ENCODE results near the gene MDK.
A peak's percentile ranks its signal among the peaks of the same experiment; 100 is the strongest.

MDK gene

GRCh38 chr11:46381048-46381818 is at the start of gene MDK:
TSS of gene MDK (plus strand) at chr11:46381669. CDS start at chr11:46382058, 389 bp downstream.
- DNase-seq = no peak

- no peak for DNase-seq
Measured at GRCh38 chr11:46332093-46332567, 49.3 kb upstream of the MDK start.

- no peak for DNase-seq
Measured at GRCh38 chr11:46332568-46333393, 48.7 kb upstream of the MDK start.

GRCh38 chr11:46333394-46333947 is 48.0 kb upstream of the MDK start:
- no peak for DNase-seq

GRCh38 chr11:46334211-46334610 is 47.3 kb upstream of the MDK start:
- DNase-seq = no peak

GRCh38 chr11:46335271-46335670 is 46.2 kb upstream of the MDK start:
- no peak for DNase-seq

GRCh38 chr11:46335890-46336562 is 45.4 kb upstream of the MDK start:
- no peak for DNase-seq

- DNase-seq = no peak
Measured at GRCh38 chr11:46336563-46337180, 44.8 kb upstream of the MDK start.

- no peak for DNase-seq
Measured at GRCh38 chr11:46337626-46338345, 43.7 kb upstream of the MDK start.

- DNase-seq = no peak
Measured at GRCh38 chr11:46338636-46338987, 42.9 kb upstream of the MDK start.

- no peak for DNase-seq
Measured at GRCh38 chr11:46338988-46339666, 42.3 kb upstream of the MDK start.

- no peak for DNase-seq
Measured at GRCh38 chr11:46339816-46340215, 41.7 kb upstream of the MDK start.

- no peak for DNase-seq
Measured at GRCh38 chr11:46341454-46341853, 40.0 kb upstream of the MDK start.

GRCh38 chr11:46342239-46342638 is 39.2 kb upstream of the MDK start:
- no peak for DNase-seq

- no peak for DNase-seq
Measured at GRCh38 chr11:46343520-46343919, 37.9 kb upstream of the MDK start.

GRCh38 chr11:46345131-46345597 is 36.3 kb upstream of the MDK start:
- DNase-seq = no peak

GRCh38 chr11:46345881-46346484 is 35.5 kb upstream of the MDK start:
- DNase-seq = no peak

GRCh38 chr11:46346886-46347636 is 34.4 kb upstream of the MDK start, which contains the start of gene DGKZ:
TSS of gene DGKZ (plus strand) at chr11:46347463. CDS start at chr11:46347660, 197 bp downstream.
- DNase-seq = peak; percentile 77

GRCh38 chr11:46347637-46348311 is 33.7 kb upstream of the MDK start:
- DNase-seq = no peak

All from fibroblast of upper back skin (primary cell).